HCT116 (cell line): ENCODE data around the gene COL1A1. TPM values are rescaled to one million over a fixed set of nuclear protein-coding genes. Genes with fewer than 3 reads are reported as not detected.

Experiments
- ATAC-seq: fragments of 200-7000 bp; cut with Tn5 transposase; 2 replicates; pipeline ENCODE4 v1.9.1; 2020; ENCODE audit warnings: mild to moderate bottlenecking, moderate library complexity
- BruUV-seq: library from RNA; stranded (reverse); fragments of 400-500 nt; replicated peaks from 2 replicates; lab custom pipeline; 2021; lab: Mats Ljungman, UMichigan
- CTCF ChIA-PET: fragments of 300-600 bp; sonication (Branson Sonifier 250); formaldehyde crosslinking; loops from one replicate; lab custom pipeline; 2021; ENCODE audit warnings: antibody characterized with exemption; lab: Charles Lee
- POLR2A ChIA-PET: fragments of 300-600, 350-600 bp; sonication (Branson Sonifier 250); formaldehyde crosslinking; loops from one replicate; lab custom pipeline; 2021; ENCODE audit warnings: antibody characterized with exemption; lab: Charles Lee
- RAD21 ChIA-PET, 2 experiments: fragments of 300-600 bp; sonication (Branson Sonifier 250); formaldehyde crosslinking; loops; one replicate each; lab custom pipeline; 2023; ENCODE audit warnings: low total read pairs in 2 of 2; ENCODE audit not compliant: uncharacterized antibody in 2 of 2, unreplicated experiment in 2 of 2, low non-redundant PET in 1 of 2; lab: Charles Lee
- DNase-seq: peaks from one replicate; pipeline ENCODE4 v3.0.0-alpha.2; 2010; ENCODE audit warnings: low read depth, low spot score
- H2AFZ ChIP-seq: fragments of 200-600 bp; shearing (Covaris generic), sonication (generic); 2 replicates; pipeline ENCODE4 v1.6.1; 2017; ENCODE audit warnings: low read depth, mixed run types, mixed read lengths, antibody characterized with exemption, low read length; ENCODE audit not compliant: poor library complexity, severe bottlenecking
- H3K27ac ChIP-seq: 2 replicates; pipeline ENCODE4 v1.5.1; 2012; ENCODE audit warnings: low read depth, low read length
- H3K27me3 ChIP-seq: fragments of 200-600 bp; sonication (generic); 2 replicates; pipeline ENCODE4 v1.6.1; 2016; ENCODE audit warnings: mixed run types, low read length, mixed read lengths; ENCODE audit not compliant: insufficient read depth
- H3K36me3 ChIP-seq, 2 experiments: fragments of 200-500 bp in 1 of 2; fragments of 200-600 bp in 1 of 2; sonication (Bioruptor generic) in 1 of 2; sonication (generic) in 1 of 2; 2 replicates each; pipeline versions ENCODE4 v1.5.1 to v1.6.1; 2014 to 2016; ENCODE audit warnings: low read length in 2 of 2, inconsistent platforms in 1 of 2, mixed read lengths in 1 of 2, mixed run types in 1 of 2; ENCODE audit not compliant: insufficient read depth in 2 of 2, control insufficient read depth in 1 of 2
- H3K4me1 ChIP-seq, 2 experiments: fragments of 200-600 bp in 1 of 2; sonication (generic) in 1 of 2; 2 replicates each; pipeline versions ENCODE4 v1.5.1 to v1.6.1; 2012 to 2017; ENCODE audit warnings: low read length in 2 of 2, inconsistent platforms in 1 of 2, mild to moderate bottlenecking in 1 of 2, mixed read lengths in 1 of 2, mixed run types in 1 of 2, moderate library complexity in 1 of 2; ENCODE audit not compliant: insufficient read depth in 2 of 2, control insufficient read depth in 1 of 2
- H3K4me2 ChIP-seq: fragments of 200-600 bp; sonication (generic); 2 replicates; pipeline ENCODE4 v1.6.1; 2017; ENCODE audit warnings: mixed run types, low read length, mixed read lengths
- H3K4me3 ChIP-seq, 2 experiments: fragments of 200-600 bp in 1 of 2; sonication (generic) in 1 of 2; replicated peaks in 1 of 2; 2 replicates each; pipeline ENCODE4 v1.5.1; 2011 to 2016; ENCODE audit warnings: low read length in 2 of 2, control low read depth in 1 of 2, low read depth in 1 of 2, mild to moderate bottlenecking in 1 of 2, mixed read lengths in 1 of 2, mixed run types in 1 of 2
- H3K79me2 ChIP-seq: fragments of 200-600 bp; sonication (generic); 2 replicates; pipeline ENCODE4 v1.6.1; 2017; ENCODE audit warnings: mild to moderate bottlenecking, mixed run types, low read length, moderate library complexity, mixed read lengths; ENCODE audit not compliant: insufficient read depth
- H3K9ac ChIP-seq: fragments of 200-600 bp; sonication (generic); 2 replicates; pipeline ENCODE4 v1.6.1; 2016; ENCODE audit warnings: low read length, mixed read lengths
- H3K9me2 ChIP-seq: fragments of 200-600 bp; sonication (generic), shearing (Covaris generic); 2 replicates; pipeline ENCODE4 v1.6.1; 2017; ENCODE audit warnings: mixed run types, mild to moderate bottlenecking, moderate library complexity; ENCODE audit not compliant: insufficient read depth
- H3K9me3 ChIP-seq, 2 experiments: fragments of 200-500 bp in 1 of 2; fragments of 200-600 bp in 1 of 2; sonication (Bioruptor generic) in 1 of 2; sonication (generic) in 1 of 2; 2 replicates each; pipeline ENCODE4 v1.6.1; 2014 to 2017; ENCODE audit warnings: low read length in 2 of 2, mixed read lengths in 2 of 2, inconsistent platforms in 1 of 2, low read depth in 1 of 2, mild to moderate bottlenecking in 1 of 2, mixed run types in 1 of 2, moderate library complexity in 1 of 2; ENCODE audit not compliant: control insufficient read depth in 1 of 2, insufficient read depth in 1 of 2
- H4K20me1 ChIP-seq: fragments of 200-600 bp; sonication (generic), shearing (Covaris generic); 2 replicates; pipeline ENCODE4 v1.6.1; 2017; ENCODE audit warnings: mixed run types, mild to moderate bottlenecking, moderate library complexity; ENCODE audit not compliant: insufficient read depth
- CBX3 ChIP-seq: IDR thresholded peaks from 2 replicates; pipeline ENCODE4 v1.6.1; 2012; ENCODE audit warnings: low read depth
- CEBPB ChIP-seq: IDR thresholded peaks from 2 replicates; pipeline ENCODE4 v1.6.1; 2012; ENCODE audit warnings: low read depth
- ELF1 ChIP-seq: IDR thresholded peaks from 2 replicates; pipeline ENCODE4 v1.6.1; 2012; ENCODE audit warnings: low read depth, borderline replicate concordance
- FOSL1 ChIP-seq: IDR thresholded peaks from 2 replicates; pipeline ENCODE4 v1.6.1; 2012; ENCODE audit warnings: low read depth
- POLR2A ChIP-seq: IDR thresholded peaks from 2 replicates; pipeline ENCODE4 v1.7.0; 2011; ENCODE audit warnings: borderline replicate concordance; ENCODE audit not compliant: insufficient read depth, insufficient read length; ENCODE audit errors: extremely low read depth
- RAD21 ChIP-seq: IDR thresholded peaks from 2 replicates; pipeline ENCODE4 v1.6.1; 2012; ENCODE audit warnings: low read depth, mild to moderate bottlenecking
- SIN3A ChIP-seq: IDR thresholded peaks from 2 replicates; pipeline ENCODE4 v1.6.1; 2012; ENCODE audit warnings: low read depth
- TCF7L2 ChIP-seq: IDR thresholded peaks from 2 replicates; pipeline ENCODE4 v1.7.0; 2011; ENCODE audit warnings: borderline replicate concordance, inconsistent platforms; ENCODE audit not compliant: insufficient read depth, insufficient read length; ENCODE audit errors: extremely low read depth
- ZBTB33 ChIP-seq: IDR thresholded peaks from 2 replicates; pipeline ENCODE4 v1.6.1; 2011; ENCODE audit warnings: mild to moderate bottlenecking, low read length, moderate library complexity; ENCODE audit not compliant: insufficient replicate concordance; ENCODE audit errors: extremely low read depth
- ZFX ChIP-seq: fragments of 450-650 bp; IDR thresholded peaks from 2 replicates; pipeline ENCODE4 v1.6.1; 2017
- intact Hi-C: fragments of 100-400 bp; cut with micrococcal nuclease; formaldehyde crosslinking; loops from 2 replicates; pipeline ENCODE4 v1.10.0; 2022
- total RNA-seq: library from RNA; stranded (reverse); gene quantifications from one replicate; pipeline ENCODE4 v1.2.1, GENCODE V29; 2021; ENCODE audit not compliant: unreplicated experiment

Gene COL1A1
- total RNA-seq, 1 experiment from 2014 or later = 33.6 TPM

GRCh38 chr17:50244771-50245170, 43.3 kb upstream of the COL1A1 start:
- Histone ChIP-seq H3K27me3 (no peaks in the 10 kb centered on the region), H3K9me3 (peaks cover 0 to 8% of the 10 kb centered on the region in 2 experiments; a peak in 2 of 4 replicates), H4K20me1 (no peaks in the 10 kb centered on the region), H3K27ac (no peak overlapping the region), H3K79me2 (no peaks in the 10 kb centered on the region), H3K4me3 (no peak overlapping the region), H2AFZ (no peak overlapping the region), H3K36me3 (no peaks in the 10 kb centered on the region), H3K4me1 (no peaks in the 10 kb centered on the region), H3K4me2 (no peak overlapping the region), H3K9me2 (no peaks in the 10 kb centered on the region), H3K9ac (no peak overlapping the region)
- POLR2A ChIA-PET = interaction anchor here (0.7 kb wide), 1 partner anchor 232 kb away, joined by 3 read pairs; no protein-coding TSS in a partner anchor
- BruUV-seq = no TSS peak
- TF ChIP-seq ELF1 = no peak
- TF ChIP-seq RAD21 = no peak
- TF ChIP-seq CEBPB = no peak
- TF ChIP-seq CBX3 = no peak
- no peak for TF ChIP-seq ZFX
- no peak for TF ChIP-seq FOSL1
- no peak for TF ChIP-seq ZBTB33
- TF ChIP-seq POLR2A = no peak
- no peak for TF ChIP-seq TCF7L2
- intact Hi-C loops = no loop called here
- ATAC-seq (no peak), DNase-seq (no peak)
- RAD21 ChIA-PET = no interaction called here
- CTCF ChIA-PET = no interaction called here

GRCh38 chr17:50241431-50241830, 40.0 kb upstream of the COL1A1 start:
- ChIA-PET CTCF (no interaction called here), RAD21 (no interaction called here), POLR2A (no interaction called here)
- ATAC-seq (no peak), DNase-seq (no peak)
- no peak overlapping the region for H3K27ac ChIP-seq
- no peak overlapping the region for H2AFZ ChIP-seq
- H3K79me2 ChIP-seq = no peaks in the 10 kb centered on the region
- no peak overlapping the region for H3K9ac ChIP-seq
- no TSS peak for BruUV-seq
- no peaks in the 10 kb centered on the region for H3K9me2 ChIP-seq
- H3K4me3 ChIP-seq = no peak overlapping the region
- intact Hi-C loops = no loop called here
- peaks cover 3% of the 10 kb centered on the region; the same call in 1 of the 2 replicates for H3K27me3 ChIP-seq
- H3K36me3 ChIP-seq = no peaks in the 10 kb centered on the region
- H3K9me3 ChIP-seq = peaks cover 0 to 8% of the 10 kb centered on the region in 2 experiments; a peak in 2 of 4 replicates
- H3K4me1 ChIP-seq = no peaks in the 10 kb centered on the region
- no peaks in the 10 kb centered on the region for H4K20me1 ChIP-seq
- no peak overlapping the region for H3K4me2 ChIP-seq
- TF ChIP-seq ZFX (no peak), CBX3 (peak; percentile 41; the same call in 1 of the 2 replicates), SIN3A (no peak)
- TF ChIP-seq, all 23 proteins: peak for 1
